NCI-H2107 treated with DMSO at 0.1 percent for 48 hours (cell line): Measurements from ENCODE around the gene TBPL2.
"Not testable (repeated sequence)": the region's sequence is repeated elsewhere in the genome, so short reads cannot be mapped to it uniquely, and the experiment has no call there.

Source experiments
- DNase-seq: peaks from one replicate; lab custom pipeline; 2025; ENCODE audit not compliant: unreplicated experiment; lab: John Stamatoyannopoulos, UW

TBPL2 gene

GRCh38 chr14:55440385-55440784 lies at the start of gene TBPL2:
TSS of gene TBPL2 (minus strand) at chr14:55440616. CDS start at chr14:55440449, 167 bp downstream.
- DNase-seq, result no peak

- DNase-seq, result no peak
These were observed 47.8 kb upstream of the TBPL2 start for GRCh38 chr14:55488204-55488603.

- no peak for DNase-seq
These were observed 42.7 kb upstream of the TBPL2 start for GRCh38 chr14:55482936-55483605.

DNA sequence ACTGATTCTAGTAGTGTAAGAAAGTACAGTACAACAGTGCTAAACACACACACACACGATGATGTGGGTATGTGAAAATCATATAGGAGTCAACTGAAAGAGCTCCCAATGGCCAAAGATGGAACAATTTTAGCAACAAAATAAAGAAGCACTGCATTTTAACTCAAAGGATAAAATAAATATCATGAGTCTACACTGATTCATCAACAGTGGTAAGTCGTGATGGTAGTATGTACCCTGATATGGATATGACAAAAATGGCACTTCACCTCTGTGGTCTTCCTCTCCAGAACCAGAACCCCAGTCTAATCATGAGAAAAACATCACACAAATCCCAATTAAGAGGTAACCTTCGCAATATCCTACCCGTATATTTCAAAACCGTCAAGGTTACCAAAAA lies 41.4 kb upstream of the TBPL2 start:
- no peak for DNase-seq

- no peak for DNase-seq
These were observed 37.3 kb upstream of the TBPL2 start for GRCh38 chr14:55477680-55478079.

- not testable (repeated sequence) for DNase-seq
These were observed 36.0 kb upstream of the TBPL2 start for GRCh38 chr14:55476448-55476847.

DNA sequence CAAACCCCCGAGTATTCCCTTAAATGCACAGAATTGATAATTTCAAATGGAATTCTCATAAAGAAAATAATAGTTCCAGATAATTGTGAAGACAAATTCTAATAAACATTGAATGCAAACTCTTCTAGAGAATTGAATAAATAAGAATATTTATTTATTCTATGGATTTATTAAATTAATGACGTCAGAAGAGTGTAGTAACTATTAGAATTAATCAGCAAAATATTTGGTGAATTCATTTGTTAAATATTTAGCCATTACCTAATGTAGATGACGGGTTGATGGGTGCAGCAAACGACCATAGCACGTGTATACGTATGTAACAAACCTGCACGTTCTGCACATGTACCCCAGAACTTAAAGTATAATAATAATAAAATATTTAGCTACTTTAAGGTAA lies 33.4 kb upstream of the TBPL2 start:
- DNase-seq, result no peak

DNA sequence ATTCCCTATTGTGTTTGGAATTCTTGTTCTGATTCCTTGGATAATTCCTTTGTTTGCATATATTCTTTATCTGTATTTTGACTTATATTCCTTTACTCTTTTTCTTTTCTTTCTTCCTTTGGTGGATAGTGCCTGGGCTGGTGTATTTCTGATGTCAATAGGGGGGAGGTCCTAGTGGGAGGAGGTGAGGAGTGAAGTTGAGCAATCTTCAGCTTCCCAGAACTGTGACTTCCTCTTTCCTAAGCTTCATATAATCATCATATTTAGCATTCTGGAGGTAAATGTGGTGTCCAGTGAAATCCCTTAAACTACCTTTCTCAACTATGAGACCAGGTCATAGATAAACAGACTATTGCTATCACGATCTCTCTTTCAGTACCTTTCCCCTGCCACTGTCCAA lies 29.6 kb upstream of the TBPL2 start:
- DNase-seq, result no peak

DNA sequence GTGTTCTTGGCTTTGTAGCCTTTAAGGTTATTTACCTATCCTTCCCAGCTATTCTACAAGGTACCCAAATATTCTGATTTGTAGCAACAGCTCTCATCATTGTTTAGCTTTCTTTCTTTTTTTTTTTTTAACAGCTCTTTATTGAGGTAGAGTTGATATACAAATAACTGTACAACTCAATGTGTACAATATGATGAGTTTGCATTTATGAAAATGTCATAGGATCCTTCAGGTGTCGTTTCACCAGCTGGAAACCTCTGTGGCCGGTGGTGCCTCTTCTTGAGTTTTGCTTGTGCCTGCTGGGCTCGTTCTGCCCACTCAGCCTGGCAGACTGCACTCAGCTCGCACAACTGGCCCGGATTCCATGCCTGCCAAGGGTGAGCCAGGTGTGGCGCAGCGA lies 26.9 kb upstream of the TBPL2 start:
- no peak for DNase-seq

GRCh38 chr14:55458800-55459515 lies 18.5 kb upstream of the TBPL2 start:
- DNase-seq, result no peak

DNA sequence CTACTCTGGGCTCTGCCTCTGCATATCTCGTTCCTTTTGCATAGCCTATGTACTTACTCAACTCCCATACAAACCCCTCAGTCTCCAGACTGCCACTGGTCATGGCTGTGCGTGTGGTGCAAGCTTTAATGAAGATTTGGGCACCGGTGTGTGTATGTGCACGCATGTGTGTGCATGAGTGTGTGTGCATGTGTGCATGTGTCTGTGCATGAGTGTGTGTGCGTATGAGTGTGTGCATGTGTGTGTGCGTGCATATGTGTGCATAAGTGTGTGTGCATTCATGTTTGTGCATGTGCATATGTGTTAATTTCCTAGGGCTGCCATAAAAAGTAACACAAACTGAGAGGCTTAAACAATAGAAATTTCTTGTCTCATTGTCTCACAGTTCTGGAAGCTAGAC lies 17.1 kb upstream of the TBPL2 start:
- no peak for DNase-seq

DNA sequence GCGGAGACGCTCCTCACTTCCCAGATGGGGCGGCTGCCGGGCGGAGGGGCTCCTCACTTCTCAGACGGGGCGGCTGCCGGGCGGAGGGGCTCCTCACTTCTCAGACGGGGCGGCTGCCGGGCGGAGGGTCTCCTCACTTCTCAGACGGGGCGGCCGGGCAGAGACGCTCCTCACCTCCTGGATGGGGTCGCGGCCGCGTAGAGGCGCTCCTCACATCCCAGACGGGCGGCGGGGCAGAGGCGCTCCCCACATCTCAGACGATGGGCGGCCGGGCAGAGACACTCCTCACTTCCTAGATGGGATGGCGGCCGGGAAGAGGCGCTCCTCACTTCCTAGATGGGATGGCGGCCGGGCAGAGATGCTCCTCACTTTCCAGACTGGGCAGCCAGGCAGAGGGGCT lies 16.0 kb upstream of the TBPL2 start:
- not testable (repeated sequence) for DNase-seq

DNA sequence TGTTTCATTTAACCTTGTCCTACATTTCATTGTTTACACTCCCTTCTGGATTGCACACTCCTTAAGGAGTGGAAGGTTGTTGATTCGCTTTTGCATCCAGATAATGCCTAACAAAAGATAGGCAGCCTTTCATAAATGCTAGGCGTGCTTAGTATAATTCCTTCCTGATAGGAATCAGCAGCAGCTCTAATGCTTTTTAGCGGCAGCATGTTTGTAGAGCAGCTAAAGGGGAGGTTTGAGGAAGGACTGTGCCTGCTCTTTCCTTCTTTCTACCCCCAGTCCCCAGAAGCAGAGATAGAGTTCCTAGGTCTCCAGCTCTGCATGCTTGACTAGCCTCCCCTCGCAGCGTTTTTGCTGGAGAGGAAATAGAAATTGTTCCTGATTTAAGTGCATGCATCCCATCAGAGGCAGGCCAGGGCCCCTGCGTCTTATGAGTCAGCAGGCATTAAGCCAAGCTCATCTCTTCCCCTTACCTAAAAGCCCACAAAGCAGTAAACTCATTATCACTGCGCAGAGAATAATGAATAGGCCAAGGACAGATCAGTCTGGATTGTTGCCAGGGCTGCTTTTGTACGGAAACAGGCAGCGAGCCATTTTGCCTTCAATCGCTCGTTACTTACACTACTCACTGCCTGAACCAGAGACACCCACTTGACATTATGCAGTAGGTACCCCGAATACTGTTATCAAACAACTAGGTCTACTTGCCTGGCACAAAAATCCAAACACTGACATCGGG lies 14.0 kb upstream of the TBPL2 start:
- peak; percentile 92 for DNase-seq

GRCh38 chr14:55451950-55452349 lies 11.5 kb upstream of the TBPL2 start:
- no peak for DNase-seq

GRCh38 chr14:55451398-55451797 lies 11.0 kb upstream of the TBPL2 start:
- no peak for DNase-seq

- DNase-seq, result no peak
These were observed 10.6 kb upstream of the TBPL2 start for GRCh38 chr14:55450987-55451386.

- no peak for DNase-seq
These were observed 10.1 kb upstream of the TBPL2 start for GRCh38 chr14:55450539-55450938.

- DNase-seq, result no peak
These were observed 9.7 kb upstream of the TBPL2 start for GRCh38 chr14:55450124-55450523.

- DNase-seq, result no peak
These were observed 8.7 kb upstream of the TBPL2 start for GRCh38 chr14:55449116-55449515.

DNA sequence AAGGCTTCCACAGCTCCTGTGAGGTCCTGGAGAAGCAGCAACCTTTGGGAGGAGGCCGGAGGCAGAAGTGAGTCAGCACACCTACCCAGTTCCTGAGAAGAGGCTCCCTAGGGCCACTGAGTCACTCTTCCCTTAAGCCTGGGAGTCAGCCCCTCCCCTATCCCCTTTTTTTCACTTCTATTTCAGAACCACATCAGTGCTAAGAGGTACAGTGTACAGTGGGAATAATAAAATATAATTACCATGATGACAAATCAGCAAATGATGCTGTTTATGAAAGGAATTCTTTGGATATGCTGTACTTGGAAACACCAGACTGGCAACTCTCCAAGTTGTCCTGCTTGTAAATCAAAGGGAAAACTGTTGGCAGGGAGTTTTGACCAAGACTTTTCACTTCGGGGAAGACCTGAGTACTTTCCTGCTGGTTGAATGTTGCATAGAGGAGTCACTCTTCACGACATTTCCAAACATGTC lies 7.8 kb upstream of the TBPL2 start:
- DNase-seq, result no peak

DNA sequence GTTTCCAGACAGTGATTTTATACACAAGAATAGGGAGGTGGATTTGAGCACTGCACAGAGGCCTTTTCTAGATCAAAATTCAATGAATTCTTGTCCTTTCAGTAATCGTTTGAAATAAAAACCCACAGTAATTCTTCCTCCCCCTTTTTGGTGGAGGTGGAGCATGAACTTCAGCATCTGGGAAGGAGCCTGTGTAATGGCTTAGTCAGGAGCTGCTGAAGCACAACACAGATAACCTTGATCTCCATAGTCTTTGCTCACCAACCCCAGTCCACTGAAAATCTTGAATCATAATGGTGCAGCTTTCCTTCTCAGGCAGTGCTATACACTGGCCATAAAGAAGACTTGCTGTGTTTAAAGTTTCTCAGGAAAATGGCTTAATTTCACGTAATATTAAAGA lies 6.4 kb upstream of the TBPL2 start:
- no peak for DNase-seq
